Ovary (tissue), 3 donors: ENCODE data around the gene CEP85L.

Experiments
- EP300 ChIP-seq: sonication (generic); formaldehyde crosslinking; IDR thresholded peaks from one replicate; pipeline ENCODE4 v1.6.1; 2017; ENCODE audit warnings: antibody characterized with exemption
- TF ChIP-seq, protein P1 (sequence below), 3 donors: fragments of 450-650 bp in 2 of 3; fragments of 200-600 bp in 1 of 3; IDR thresholded peaks; one replicate each; pipeline versions ENCODE4 v1.5.1 to v1.8.0; 2016 to 2022; ENCODE audit warnings: antibody characterized with exemption in 3 of 3, mild to moderate bottlenecking in 1 of 3
- donor health status: DM: no; HTN: no; CAD: no.

DNA sequence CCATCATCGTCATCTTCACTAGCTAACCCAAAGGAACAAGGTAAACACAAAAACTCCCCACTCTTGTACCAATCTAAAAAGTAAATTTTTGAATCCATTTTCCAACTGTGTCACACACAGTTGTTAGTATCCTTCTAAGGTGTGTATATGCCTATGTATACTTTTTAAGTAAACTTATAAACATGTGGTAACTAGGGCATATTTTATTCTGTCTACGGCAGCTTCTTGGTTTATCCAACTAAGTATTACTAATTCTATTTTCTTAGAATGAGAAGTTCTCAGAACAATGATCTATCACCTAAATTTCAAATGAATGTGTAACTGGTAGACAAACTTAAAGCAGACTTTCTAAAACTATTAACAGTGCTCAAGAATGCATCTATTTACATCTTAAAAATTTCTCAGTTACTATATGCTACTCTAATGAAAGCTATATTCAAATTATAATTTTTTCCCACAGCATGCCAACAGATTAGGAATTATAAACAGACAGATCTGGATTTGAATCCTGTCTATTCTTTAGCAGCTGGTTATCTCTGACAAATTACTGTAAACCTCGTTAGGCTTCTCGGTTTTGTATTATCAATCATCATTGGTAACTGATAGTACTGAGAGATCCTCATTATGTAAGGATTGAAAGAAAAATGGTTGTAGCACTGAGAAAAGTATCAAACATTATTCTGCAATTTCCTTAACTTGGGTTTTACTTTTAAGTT lies 105.1 kb downstream of the CEP85L start:
- TF ChIP-seq, protein P1, sequence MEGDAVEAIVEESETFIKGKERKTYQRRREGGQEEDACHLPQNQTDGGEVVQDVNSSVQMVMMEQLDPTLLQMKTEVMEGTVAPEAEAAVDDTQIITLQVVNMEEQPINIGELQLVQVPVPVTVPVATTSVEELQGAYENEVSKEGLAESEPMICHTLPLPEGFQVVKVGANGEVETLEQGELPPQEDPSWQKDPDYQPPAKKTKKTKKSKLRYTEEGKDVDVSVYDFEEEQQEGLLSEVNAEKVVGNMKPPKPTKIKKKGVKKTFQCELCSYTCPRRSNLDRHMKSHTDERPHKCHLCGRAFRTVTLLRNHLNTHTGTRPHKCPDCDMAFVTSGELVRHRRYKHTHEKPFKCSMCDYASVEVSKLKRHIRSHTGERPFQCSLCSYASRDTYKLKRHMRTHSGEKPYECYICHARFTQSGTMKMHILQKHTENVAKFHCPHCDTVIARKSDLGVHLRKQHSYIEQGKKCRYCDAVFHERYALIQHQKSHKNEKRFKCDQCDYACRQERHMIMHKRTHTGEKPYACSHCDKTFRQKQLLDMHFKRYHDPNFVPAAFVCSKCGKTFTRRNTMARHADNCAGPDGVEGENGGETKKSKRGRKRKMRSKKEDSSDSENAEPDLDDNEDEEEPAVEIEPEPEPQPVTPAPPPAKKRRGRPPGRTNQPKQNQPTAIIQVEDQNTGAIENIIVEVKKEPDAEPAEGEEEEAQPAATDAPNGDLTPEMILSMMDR (IDR thresholded peaks at IDR 0.05): no peak
- no peak for TF ChIP-seq EP300
